GM13977 (cell line): ENCODE measurements around the gene CENPS.

Experiments used
- DNase-seq: peaks from one replicate; pipeline ENCODE4 v3.0.0; 2012; ENCODE audit warnings: low spot score
- CTCF ChIP-seq: IDR thresholded peaks from 2 replicates; pipeline ENCODE4 v1.5.1; 2012; ENCODE audit warnings: mild to moderate bottlenecking, control low read depth; ENCODE audit not compliant: insufficient read depth; ENCODE audit errors: extremely low read depth, missing control alignments
- in situ Hi-C: fragments of 300-500 bp; cut with MboI; formaldehyde crosslinking; loops from one replicate; pipeline ENCODE4 v1.12.0; 2022; ENCODE audit warnings: low sequenced_read_pairs, low pct_unique_long_range_greater_than_20kb, mixed read lengths, inconsistent platforms; ENCODE audit not compliant: unreplicated experiment

The CENPS gene

GRCh38 chr1:10490286-10490970, 60.2 kb downstream of the CENPS start:
- no peak for TF ChIP-seq CTCF
- no peak for DNase-seq
- in situ Hi-C loops: no loop called here
